Vagina (tissue), 2 donors: ENCODE data around the gene PSPH.

Source experiments
- POLR2A ChIP-seq, 2 donors: fragments of 450-650 bp; IDR thresholded peaks; one replicate each; pipeline ENCODE4 v1.6.1; 2017; ENCODE audit warnings: antibody characterized with exemption in 2 of 2, mild to moderate bottlenecking in 2 of 2, moderate library complexity in 2 of 2
- POLR2AphosphoS5 ChIP-seq, 2 donors: sonication (generic); formaldehyde crosslinking; IDR thresholded peaks; one replicate each; pipeline ENCODE4 v1.9.0; 2017; ENCODE audit warnings: antibody characterized with exemption in 2 of 2, mild to moderate bottlenecking in 2 of 2, low read depth in 1 of 2; ENCODE audit not compliant: insufficient read depth in 1 of 2
- TF ChIP-seq, protein P1 (sequence below), 3 experiments: fragments of 450-650 bp in 2 of 3; fragments of 200-600 bp in 1 of 3; sonication (generic) in 1 of 3; IDR thresholded peaks; one replicate each; pipeline ENCODE4 v1.5.1; 2017 to 2019; ENCODE audit warnings: antibody characterized with exemption in 3 of 3, mild to moderate bottlenecking in 2 of 3, moderate library complexity in 2 of 3

DNA sequence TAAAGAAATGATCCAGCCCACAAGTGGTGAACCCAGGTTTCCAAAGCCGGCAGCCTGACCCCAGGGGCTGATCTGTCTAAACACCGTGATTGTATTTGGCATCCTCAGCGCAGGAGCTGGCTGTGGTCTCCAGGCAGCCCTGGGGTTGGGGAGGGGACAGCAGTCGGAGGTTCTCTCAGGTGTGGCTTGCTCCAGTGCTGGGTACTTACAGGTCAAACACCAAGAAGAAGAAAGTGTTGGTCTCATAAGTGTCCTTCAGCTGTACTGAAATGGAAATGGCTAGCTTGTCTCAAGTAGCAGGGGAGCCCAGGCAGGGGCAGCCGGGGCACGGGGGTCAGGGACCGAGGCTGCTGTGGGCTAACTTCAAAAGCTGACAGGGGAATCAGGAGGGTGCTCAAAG is 35.5 kb upstream of the PSPH start:
- TF ChIP-seq, protein P1, sequence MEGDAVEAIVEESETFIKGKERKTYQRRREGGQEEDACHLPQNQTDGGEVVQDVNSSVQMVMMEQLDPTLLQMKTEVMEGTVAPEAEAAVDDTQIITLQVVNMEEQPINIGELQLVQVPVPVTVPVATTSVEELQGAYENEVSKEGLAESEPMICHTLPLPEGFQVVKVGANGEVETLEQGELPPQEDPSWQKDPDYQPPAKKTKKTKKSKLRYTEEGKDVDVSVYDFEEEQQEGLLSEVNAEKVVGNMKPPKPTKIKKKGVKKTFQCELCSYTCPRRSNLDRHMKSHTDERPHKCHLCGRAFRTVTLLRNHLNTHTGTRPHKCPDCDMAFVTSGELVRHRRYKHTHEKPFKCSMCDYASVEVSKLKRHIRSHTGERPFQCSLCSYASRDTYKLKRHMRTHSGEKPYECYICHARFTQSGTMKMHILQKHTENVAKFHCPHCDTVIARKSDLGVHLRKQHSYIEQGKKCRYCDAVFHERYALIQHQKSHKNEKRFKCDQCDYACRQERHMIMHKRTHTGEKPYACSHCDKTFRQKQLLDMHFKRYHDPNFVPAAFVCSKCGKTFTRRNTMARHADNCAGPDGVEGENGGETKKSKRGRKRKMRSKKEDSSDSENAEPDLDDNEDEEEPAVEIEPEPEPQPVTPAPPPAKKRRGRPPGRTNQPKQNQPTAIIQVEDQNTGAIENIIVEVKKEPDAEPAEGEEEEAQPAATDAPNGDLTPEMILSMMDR (IDR thresholded peaks at IDR 0.05), result no peak
- TF ChIP-seq POLR2A (IDR thresholded peaks at IDR 0.05) (no peak), POLR2AphosphoS5 (IDR thresholded peaks at IDR 0.05; ENCODE audit: insufficient read depth in 1 of 2, low read depth in 1 of 2) (no peak)
